T1000 (cell line): Measurements from ENCODE around the gene KCNK3.

Experiments
- DNase-seq: peaks from one replicate; lab custom pipeline; 2025; ENCODE audit warnings: mixed read lengths; lab: John Stamatoyannopoulos, UW

The KCNK3 gene

GRCh38 chr2:26691161-26691560, 1.4 kb upstream of the KCNK3 start:
- DNase-seq: no peak

DNA sequence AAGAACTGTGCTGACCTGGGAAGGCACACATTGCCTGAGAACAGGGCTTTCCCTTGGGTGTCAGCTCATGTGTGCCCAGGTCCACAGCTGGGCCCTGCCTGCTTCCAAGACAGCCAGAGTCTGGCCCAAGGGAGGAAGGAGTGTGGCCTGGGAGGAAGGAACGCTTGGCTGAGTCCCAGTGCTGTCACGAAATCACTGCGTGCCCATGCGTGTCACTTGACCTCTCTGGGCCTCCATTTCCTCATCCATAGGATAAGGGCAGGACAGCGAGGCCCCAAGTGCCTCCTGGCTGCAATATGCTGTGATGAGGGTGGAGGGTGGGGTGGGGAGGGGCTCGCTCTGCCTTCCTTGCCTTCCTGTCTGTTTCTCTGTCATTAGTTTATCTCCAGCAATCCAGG, 642 bp upstream of the KCNK3 start:
- DNase-seq: no peak

- no peak for DNase-seq
Observed at GRCh38 chr2:26692897-26693849, 651 bp downstream of the KCNK3 start.

GRCh38 chr2:26694001-26694400, 1.5 kb downstream of the KCNK3 start:
- no peak for DNase-seq

GRCh38 chr2:26696351-26696816, 3.9 kb downstream of the KCNK3 start:
- DNase-seq: peak; percentile 67

- no peak for DNase-seq
Observed at GRCh38 chr2:26697425-26697824, 4.9 kb downstream of the KCNK3 start.

- DNase-seq: no peak
Observed at GRCh38 chr2:26699295-26699694, 6.8 kb downstream of the KCNK3 start.

- DNase-seq: no peak
Observed at GRCh38 chr2:26700078-26700477, 7.6 kb downstream of the KCNK3 start.

DNA sequence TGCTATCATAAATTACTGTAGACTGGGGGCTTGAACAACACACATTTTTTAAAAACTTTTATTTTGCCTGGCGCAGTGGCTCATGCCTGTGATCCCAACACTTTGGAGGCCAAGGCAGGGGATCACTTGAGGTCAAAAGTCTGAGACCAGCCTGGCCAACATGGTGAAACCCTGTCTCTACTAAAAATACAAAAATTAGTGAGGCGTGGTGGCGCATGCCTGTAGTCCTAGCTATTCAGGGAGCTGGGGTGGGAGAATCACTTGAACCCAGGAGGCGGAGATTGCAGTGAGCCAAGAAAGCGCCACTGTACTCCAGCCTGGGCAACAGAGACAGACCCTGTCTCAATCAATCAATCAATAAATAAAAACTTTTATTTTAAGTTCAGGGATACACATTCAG, 9.1 kb downstream of the KCNK3 start:
- DNase-seq: no peak

DNA sequence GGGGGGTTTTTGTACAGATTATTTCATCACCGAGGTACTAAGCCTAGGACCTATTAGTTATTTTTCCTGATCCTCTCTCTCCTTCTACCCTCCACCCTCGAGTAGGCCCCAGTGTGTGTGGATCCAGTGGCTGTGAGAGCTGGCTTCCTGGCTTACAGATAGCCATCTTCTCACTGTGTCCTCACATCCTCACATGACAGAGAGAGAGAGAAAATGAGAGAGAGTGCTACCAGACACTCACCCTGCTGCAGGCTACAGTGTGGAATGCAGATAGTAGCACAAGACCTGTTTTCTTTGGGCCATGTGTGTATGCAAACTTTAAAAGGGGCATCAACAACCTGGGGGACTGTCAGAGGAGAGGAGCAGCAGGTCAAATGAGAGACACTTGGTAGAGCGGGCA, 9.5 kb downstream of the KCNK3 start:
- no peak for DNase-seq

DNA sequence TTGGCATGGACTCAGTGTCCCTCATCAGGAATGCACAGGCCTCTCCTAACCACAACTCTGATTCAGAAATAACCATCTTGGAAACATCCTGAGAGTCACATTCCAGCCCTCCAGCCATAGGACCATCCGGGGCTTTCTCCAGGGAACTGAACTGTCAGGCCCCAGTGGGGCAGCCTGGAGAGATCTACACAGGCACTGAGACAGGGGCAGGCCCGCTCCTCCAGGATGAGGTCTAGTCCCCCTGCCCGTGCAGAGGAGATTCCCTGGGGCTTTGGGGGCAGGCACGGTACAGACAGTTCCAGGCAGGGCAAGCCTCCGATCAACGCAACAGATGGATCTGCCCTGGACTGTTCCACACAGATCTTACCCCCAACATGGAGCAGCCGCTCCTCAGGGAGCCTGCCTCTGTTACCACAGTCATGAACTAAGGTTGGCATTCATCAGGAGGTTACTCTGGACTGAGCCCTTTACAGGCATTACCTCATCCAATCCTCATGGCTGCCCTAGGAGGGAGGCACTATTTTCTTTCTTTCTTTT, 12.0 kb downstream of the KCNK3 start:
- peak; percentile 71 for DNase-seq

GRCh38 chr2:26705126-26705525, 12.6 kb downstream of the KCNK3 start:
- DNase-seq: no peak

GRCh38 chr2:26706093-26706492, 13.6 kb downstream of the KCNK3 start:
- DNase-seq: no peak

- no peak for DNase-seq
Observed at GRCh38 chr2:26706616-26707473, 14.3 kb downstream of the KCNK3 start.

DNA sequence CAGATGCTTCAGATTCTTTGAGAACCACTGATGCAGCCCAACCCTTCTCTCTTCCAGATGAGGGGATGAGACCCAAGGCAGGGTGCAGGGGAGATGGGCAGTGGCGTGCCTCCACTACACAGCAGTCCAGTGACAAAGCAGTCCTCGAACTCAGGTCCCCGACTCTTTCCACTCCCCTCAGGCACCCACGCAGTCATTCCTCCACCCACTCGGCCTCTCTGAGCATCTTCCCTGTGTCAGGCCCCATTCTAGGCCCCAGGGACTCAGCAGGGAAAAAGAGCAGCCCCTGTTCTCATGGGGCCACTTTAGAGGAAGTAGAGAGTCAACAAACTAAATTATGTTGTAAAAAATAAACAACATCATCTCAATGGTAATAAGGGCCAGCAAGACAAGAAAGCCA, 15.2 kb downstream of the KCNK3 start:
- no peak for DNase-seq

DNA sequence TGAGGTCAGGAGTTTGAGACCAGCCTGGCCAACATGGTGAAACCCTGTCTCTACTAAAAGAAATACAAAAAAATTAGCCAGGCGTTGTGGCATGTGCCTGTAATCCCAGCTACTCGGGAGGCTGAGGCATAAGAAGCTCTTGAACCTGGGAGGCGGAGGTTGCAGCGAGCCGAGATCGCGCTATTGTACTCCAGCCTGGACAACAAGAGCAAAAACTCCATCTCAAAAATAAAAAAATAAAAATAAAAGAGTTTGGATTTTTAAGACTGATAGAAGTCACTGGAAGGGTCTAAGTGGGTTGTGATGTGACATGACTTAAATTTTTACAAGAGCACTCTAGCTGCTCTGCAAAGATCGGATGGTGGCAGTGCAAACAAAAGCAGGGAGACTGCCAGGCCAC, 15.9 kb downstream of the KCNK3 start:
- DNase-seq: no peak

- no peak for DNase-seq
Observed at GRCh38 chr2:26709323-26710110, 17.0 kb downstream of the KCNK3 start.

DNA sequence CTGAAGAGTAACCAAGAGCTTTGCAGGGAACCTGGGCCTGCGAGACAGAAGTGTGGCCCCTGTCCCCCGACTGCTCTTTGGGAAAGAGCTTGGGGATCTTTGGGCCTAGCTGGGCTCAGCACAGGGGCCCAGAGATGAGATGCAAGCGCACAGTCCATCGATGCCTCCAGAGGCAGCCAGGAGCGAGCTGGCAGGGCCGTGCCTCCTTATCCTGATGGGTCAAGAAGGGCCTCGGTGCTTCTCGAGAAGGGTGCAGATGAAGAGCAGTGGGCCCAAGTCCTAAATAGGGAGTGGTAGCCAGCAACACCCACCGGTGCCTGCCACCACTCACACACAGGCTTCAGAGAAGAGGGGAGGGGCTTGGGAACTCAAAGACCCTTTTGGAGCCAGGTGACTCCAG, 17.6 kb downstream of the KCNK3 start:
- DNase-seq: no peak

DNA sequence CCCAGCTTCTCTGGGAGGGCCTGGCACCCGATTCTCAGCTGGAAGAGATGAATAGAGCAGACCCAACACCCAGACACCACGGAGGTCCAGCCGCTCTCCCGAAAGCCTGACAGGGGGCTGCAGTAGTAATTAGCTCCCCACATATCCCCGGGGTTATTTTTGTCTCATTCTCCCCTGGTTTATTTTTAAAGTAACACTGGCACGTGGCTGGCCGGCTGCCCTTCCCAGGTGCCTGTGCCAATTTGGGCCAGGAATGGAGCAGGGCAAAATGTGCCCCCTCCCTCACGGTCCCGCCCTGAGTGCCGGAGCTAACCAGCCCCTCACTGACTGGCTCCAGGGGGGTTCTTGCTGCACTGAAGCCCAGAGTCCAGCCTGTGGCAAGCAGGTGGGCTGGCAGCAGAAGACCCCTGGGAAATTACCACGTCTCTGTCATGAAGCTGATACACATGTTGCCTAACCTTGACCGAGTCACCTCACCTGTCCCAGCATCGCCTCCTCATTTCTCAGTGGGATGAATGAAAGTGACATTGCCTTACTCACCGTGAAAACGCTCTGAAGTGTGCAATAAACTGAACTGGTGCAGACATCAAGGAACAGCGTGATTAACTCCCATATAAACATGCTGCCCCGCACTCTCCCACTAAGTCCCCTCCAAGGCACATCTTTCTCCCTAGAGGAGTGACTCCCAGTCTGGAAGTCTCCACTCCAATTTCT, 18.4 kb downstream of the KCNK3 start:
- DNase-seq: no peak

DNA sequence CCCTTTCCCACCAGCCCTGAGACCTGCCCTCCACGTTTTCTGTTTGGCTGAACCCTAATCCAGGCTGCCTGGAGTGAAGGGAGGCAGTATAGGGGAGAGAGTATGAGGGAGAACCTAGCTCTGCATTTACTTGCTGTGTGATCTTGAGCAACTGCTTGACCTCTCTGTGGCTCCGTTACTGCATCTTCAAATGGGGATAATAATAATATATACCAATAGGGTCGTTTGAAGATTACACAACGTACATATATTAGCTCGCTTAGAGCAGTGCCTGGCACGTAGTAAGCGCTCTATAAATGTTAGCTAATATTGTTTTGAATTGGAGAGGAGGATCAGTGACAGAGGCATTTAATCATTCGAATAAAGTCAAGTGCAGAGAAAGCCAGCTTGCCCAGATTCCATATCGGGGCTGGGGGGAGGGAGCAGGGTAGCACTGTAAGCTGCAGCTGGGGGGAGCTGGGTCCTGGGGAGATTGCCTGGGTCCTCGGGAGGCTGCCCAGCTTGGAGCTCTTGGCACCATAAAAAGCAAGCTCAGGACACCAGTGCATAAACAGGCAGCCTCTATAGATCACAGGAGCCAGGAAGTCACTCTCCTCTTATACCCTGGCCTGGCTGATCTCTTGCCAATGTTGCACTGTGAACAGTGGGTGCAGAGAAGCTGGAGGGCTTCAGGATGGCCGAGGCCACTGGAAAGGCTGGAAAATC, 19.1 kb downstream of the KCNK3 start:
- DNase-seq: no peak
